Endothelial cell (in vitro differentiated cells): ENCODE measurements around the gene DSCAML1. TPM values are rescaled to one million over a fixed set of nuclear protein-coding genes. Genes with fewer than 3 reads are reported as not detected.

Experiments
- DNase-seq: peaks from one replicate; pipeline ENCODE4 v3.0.0; 2021; ENCODE audit warnings: low spot score
- H3K27ac Mint-ChIP-seq: one replicate; pipeline ENCODE4 v1.8.0; 2021; ENCODE audit warnings: mixed read lengths, inconsistent platforms; ENCODE audit not compliant: unreplicated experiment
- H3K27me3 Mint-ChIP-seq: one replicate; pipeline ENCODE4 v1.8.0; 2021; ENCODE audit warnings: mild to moderate bottlenecking, moderate library complexity, mixed read lengths, inconsistent platforms; ENCODE audit not compliant: unreplicated experiment
- H3K36me3 Mint-ChIP-seq: one replicate; pipeline ENCODE4 v1.8.0; 2021; ENCODE audit warnings: mild to moderate bottlenecking, low read depth, mixed read lengths, inconsistent platforms; ENCODE audit not compliant: unreplicated experiment
- H3K4me1 Mint-ChIP-seq: one replicate; pipeline ENCODE4 v1.8.0; 2021; ENCODE audit warnings: mild to moderate bottlenecking, mixed read lengths, inconsistent platforms; ENCODE audit not compliant: unreplicated experiment
- H3K4me3 Mint-ChIP-seq: one replicate; pipeline ENCODE4 v1.8.0; 2021; ENCODE audit warnings: mild to moderate bottlenecking, mixed read lengths, inconsistent platforms; ENCODE audit not compliant: unreplicated experiment
- H3K9me3 Mint-ChIP-seq: one replicate; pipeline ENCODE4 v1.8.0; 2021; ENCODE audit warnings: mixed read lengths, inconsistent platforms; ENCODE audit not compliant: unreplicated experiment
- CTCF ChIP-seq: fragments of 200-600 bp; sonication (generic); IDR thresholded peaks from one replicate; pipeline ENCODE4 v1.5.0; 2021; ENCODE audit warnings: antibody characterized with exemption; ENCODE audit not compliant: unreplicated experiment
- total RNA-seq: library from RNA; stranded (reverse); fragmentation: NEBNext Ultra II Directional; extraction: Animal tissue kit (Norgen Biotek cat#: 25700); gene quantifications from one replicate; pipeline ENCODE4 v1.2.1, GENCODE V29; 2021; ENCODE audit not compliant: unreplicated experiment

DSCAML1 gene
- total RNA-seq, 1 donor from 2014 or later, result 3.8 TPM

- peaks cover 5% of the 10 kb centered on the region for H3K27me3 Mint-ChIP-seq
- TF ChIP-seq CTCF, result no peak
- no peaks in the 10 kb centered on the region for H3K36me3 Mint-ChIP-seq
- H3K4me1 Mint-ChIP-seq, result no peaks in the 10 kb centered on the region
- no peaks in the 10 kb centered on the region for H3K9me3 Mint-ChIP-seq
- no peak for DNase-seq
- no peak overlapping the region for H3K27ac Mint-ChIP-seq
- no peak overlapping the region for H3K4me3 Mint-ChIP-seq
Measured at GRCh38 chr11:117752721-117753237, 44.2 kb downstream of the DSCAML1 start.

DNA sequence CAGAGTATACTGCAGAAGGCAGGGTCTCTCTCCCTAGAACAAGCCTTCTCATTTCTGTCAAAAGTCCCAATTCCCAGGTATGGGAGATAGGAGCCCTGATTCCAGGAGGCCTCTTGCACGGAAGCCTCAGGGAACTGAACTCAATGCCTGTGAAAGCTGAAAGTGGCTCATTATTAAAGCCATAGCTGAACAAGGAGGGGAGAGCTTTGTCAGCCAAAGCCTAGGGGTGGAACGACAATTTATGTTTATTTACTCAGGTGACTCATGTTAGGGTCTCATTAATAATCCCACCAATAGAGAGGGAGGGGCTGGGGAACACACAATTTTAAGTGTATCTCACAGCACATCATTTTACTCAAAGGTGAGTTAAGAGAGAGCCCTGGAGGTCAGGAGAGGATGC, 44.9 kb downstream of the DSCAML1 start:
- no peak overlapping the region for H3K27ac Mint-ChIP-seq
- H3K36me3 Mint-ChIP-seq, result no peaks in the 10 kb centered on the region
- DNase-seq, result no peak
- no peaks in the 10 kb centered on the region for H3K9me3 Mint-ChIP-seq
- H3K27me3 Mint-ChIP-seq, result peaks cover 5% of the 10 kb centered on the region
- H3K4me3 Mint-ChIP-seq, result no peak overlapping the region
- no peak for TF ChIP-seq CTCF
- H3K4me1 Mint-ChIP-seq, result no peaks in the 10 kb centered on the region

GRCh38 chr11:117750916-117751662, 45.9 kb downstream of the DSCAML1 start:
- Mint-ChIP-seq H3K36me3 (no peaks in the 10 kb centered on the region), H3K4me1 (no peaks in the 10 kb centered on the region), H3K9me3 (no peaks in the 10 kb centered on the region), H3K27me3 (peaks cover 5% of the 10 kb centered on the region), H3K27ac (no peak overlapping the region), H3K4me3 (no peak overlapping the region)
- DNase-seq, result no peak
- TF ChIP-seq CTCF, result no peak

GRCh38 chr11:117750357-117750756, 46.7 kb downstream of the DSCAML1 start:
- no peaks in the 10 kb centered on the region for H3K36me3 Mint-ChIP-seq
- H3K27ac Mint-ChIP-seq, result no peak overlapping the region
- peaks cover 5% of the 10 kb centered on the region for H3K27me3 Mint-ChIP-seq
- DNase-seq, result no peak
- no peak overlapping the region for H3K4me3 Mint-ChIP-seq
- no peak for TF ChIP-seq CTCF
- no peaks in the 10 kb centered on the region for H3K4me1 Mint-ChIP-seq
- H3K9me3 Mint-ChIP-seq, result no peaks in the 10 kb centered on the region

DNA sequence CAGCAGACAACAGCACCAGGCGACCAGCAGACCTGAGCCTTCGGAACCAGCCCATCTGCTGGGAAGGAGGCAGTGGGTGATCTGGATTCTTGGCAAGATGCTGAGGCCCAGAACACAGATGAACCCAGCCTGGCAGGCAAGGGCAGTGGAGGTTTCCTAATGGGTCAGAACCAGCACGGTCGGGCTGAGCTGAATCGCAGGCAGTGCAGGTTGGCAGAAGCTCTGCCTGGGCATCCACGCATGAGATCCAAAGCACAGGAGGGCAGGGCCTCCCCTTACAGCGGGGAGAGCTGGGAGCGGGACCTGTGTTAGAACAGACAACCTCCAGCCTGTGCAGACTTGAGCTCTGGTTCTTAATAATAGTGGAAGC, 47.5 kb downstream of the DSCAML1 start:
- H3K36me3 Mint-ChIP-seq, result no peaks in the 10 kb centered on the region
- no peak for TF ChIP-seq CTCF
- no peak overlapping the region for H3K4me3 Mint-ChIP-seq

More for the DNA sequence above, 47.5 kb downstream of the DSCAML1 start:
- Mint-ChIP-seq H3K9me3 (no peaks in the 10 kb centered on the region), H3K27ac (no peak overlapping the region), H3K27me3 (peaks cover 5% of the 10 kb centered on the region), H3K4me1 (no peaks in the 10 kb centered on the region)
- no peak for DNase-seq
